HG03354 (cell line): ENCODE results near the gene KDM1B.
A peak's percentile ranks its signal among the peaks of the same experiment; 100 is the strongest.

Experiments used
- ATAC-seq: cut with Tn5 transposase; IDR thresholded peaks from one replicate; pipeline ENCODE4 v1.9.1; 2021; ENCODE audit warnings: mild to moderate bottlenecking; ENCODE audit not compliant: unreplicated experiment, poor library complexity, severe bottlenecking

Gene KDM1B

DNA sequence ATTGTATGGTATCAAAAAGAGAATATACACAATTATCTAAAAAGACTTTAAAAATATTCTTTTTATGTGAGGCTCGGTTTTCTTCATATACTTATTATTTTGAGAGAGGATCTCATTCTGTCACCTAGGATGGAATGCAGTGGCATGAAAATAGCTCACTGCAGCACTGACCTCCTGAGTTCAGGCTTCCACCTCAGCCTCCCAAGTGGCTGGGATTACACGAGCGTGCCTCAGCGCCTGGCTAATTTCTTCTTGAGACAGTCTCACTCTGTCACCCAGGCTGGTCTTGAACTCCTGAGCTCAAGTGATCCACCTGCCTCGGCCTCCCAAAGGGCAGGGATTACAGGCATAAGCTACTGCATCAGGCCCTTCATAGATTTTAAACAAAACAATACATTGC is 98.4 kb downstream of the KDM1B start:
- no peak for ATAC-seq

DNA sequence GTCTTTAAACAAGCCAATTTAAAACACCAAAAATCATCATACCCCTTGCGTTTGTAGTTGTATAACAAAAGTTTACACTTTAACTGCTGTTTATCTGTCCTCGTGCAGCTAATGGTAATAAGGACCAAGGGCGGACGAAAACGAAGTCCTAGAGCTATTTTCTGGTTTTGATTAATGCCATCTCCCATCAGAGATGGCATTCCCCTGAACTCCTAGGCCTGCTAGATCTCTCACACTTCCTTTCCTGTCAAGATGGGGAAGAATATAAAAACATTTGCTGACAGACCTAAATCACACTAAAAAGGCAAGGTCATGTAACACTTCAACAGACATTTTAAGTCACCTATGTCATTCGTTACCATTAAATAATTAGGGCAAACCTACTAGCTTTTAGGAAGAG is 99.6 kb downstream of the KDM1B start:
- no peak for ATAC-seq

DNA sequence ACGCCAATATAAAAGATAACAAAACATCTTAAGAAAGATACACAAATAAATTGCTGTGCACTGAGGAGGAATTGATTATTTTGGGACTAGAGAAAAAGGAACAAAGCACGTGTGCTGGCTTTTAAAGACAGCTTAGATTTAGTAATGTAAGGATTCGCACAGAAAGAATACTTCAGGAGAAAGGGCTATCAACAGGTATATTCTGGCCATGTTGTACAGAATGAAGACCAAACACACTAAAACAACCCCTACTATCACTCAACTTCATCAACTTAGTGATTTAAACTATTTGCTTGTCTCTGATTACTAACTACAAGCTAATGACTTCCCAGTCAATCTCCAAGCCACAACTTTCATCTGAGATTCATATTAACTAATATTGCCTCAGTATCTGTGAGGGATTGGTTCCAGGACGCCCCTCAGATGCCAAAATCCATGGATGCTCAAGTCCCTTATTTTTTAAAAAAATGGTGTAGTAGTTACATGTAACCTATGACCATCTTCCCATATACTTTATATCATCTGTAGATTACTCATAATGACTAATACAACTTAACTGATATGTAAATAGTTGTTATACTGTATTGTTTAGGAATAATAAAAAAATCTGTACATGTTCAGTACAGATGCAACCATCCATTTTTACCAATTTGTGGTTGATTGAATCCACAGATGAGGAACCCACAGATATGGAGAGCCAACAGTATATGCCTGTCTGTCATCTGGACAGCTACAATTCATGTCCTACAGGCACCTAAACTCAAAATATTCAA is 104.6 kb downstream of the KDM1B start:
- no peak for ATAC-seq

DNA sequence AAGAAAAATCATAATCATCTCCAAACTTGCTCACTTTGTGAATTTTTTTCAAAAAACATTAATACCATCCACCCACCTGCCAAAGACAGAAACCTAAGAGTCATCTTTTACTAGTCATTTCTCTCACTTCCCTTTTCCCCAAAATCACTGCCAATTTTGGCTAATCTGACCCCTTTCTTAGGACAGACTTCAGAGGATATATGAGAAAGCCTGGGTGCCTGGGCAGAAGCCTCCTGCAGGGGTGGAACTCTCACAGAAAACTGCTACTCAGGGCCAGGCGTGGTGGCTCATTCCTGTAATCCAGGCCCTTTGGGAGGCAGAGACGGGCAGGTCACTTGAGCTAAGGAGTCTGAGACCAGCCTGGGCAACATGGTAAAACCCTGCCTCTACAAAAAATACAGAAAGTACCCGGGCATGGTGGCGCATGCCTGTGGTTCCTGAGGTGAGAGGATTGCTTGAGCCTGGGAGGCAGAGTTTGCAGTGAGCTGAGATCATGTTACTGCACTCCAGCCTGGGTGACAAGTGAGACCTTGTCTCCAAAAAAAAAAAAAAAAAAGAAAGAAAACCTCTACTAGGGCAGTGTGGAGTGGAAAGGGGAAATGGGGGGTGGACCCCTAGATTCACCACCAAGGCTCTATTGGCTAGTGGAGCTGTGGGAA is 105.4 kb downstream of the KDM1B start:
- ATAC-seq, result peak; percentile 31

DNA sequence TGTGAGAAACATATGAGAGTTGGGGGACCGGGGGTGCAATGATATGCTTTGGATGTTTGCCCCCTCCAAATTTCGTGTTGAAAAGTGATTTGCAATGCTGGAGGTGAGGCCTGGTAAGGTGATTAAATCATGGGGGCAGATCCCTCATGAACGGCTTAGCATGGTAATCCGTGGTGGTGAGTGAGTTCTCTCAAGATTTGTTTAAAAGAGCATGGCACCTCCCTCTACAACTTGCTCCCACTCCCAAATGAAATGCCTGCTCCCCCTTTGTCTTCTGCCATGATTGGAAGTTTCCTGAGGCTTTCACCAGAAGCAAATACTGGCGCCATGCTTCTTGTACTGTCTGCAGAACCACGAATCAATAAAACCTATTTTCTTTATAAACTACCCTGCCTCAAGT is 106.7 kb downstream of the KDM1B start:
- no peak for ATAC-seq

DNA sequence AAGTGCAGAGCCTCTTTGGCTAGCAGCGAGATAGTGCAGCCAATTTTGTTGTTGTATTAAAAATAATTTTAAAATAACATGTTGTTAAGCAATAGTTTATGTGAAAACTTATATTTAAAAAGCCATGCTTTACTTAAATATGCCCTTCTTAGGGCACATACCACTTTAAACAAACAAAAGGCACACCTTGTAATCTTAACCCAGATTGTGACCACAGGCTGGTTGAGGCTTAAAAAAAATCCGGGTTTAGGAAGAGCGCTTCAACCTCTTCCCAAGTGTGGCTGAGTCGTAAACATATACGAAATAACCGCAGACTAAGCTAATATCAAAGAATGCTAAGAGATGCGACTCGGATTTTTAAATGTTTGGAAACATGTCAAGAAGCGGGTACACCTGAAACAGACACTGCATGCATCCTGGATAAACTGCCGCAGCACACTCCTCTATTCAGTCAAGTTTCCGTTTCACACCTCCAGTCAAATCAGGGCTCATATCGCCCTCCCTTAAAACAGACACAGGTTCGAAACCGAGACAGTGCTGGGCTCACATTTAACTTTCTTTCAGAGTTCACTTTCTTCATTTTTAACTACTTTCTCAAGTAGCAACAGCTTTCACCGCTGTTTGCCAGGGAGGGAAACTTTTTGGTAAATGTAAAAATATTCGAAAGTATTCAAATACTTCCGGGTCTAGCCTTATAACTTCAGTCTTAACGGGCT is 107.6 kb downstream of the KDM1B start:
- ATAC-seq, result peak; percentile 66

DNA sequence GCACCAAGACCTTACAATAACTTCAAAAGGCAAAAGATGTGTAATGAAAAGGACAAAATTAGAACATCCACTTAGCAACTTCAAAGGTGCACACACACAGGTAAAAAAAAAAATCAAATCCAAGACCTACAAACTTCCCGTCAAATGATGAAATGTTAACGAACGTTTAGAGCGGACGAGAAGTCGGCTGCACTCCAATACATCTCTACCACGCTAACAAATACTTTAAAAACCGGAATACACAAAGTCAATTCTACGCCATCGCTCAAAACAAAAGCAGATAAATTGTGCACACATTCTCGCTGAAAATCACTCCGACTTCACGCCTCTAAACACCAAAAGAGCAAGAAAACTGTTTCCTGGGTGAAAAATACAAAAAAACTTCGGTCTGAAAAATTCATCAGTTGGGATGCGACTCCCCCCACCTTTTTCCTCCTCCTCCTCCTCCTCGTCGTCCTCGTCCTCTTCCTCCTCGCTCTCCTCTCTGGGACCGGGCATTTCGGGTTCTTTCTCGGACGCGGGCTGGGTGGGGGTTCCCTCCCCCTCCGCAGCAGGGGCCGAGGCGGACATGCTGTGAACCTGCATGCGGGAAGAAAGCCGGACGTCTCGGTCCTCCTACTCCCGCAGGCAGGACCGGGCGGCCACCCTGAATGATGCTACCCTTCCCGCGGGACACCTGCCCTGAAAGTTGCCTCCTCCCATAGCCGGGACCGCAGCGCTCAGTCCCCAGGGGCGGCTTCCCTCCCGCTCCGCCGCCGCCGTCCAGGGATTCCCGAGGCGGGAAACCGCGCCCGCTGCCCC is 108.4 kb downstream of the KDM1B start:
- ATAC-seq, result peak; percentile 6

DNA sequence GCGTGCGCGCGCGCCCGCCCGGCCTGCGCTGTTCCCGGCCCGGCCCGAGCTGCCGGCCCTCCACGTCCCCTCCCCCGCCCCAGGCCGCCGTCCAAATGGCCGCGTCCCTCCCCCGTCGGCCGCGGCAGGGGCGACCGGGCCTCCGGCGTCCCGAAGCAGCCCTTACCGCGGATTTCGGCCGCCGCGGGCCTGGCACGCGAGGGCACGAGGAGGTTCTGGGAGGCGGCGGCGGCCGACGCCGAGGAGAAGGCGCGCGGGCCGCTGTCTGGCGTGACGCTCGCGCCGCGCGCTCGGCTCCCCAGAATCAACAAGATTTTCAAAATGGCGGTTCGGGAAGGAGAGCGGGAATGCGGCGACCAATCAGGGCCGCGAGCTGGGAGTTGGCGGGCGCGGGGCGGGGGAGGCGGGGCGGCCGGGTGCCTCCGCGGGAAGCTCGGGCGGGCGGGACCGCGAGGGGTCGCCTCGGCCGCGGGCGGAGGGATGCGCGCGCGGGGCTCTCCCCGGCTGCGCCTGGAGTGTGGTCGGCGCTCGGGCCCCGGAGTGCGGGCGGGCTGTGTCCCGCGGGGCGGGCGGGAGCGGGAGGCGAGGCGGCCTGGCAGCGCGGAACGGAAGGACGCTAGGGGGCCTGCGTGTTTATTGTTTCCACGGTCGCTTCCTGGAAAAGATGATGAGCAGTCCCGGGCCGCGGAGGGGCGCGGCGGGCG is 109.1 kb downstream of the KDM1B start, which contains the start of gene DEK:
Gene DEK, minus strand, starts transcription at position 312 of the 704 bp plus-strand sequence. CDS start 543 bp downstream, outside the sequence.
- peak; percentile 43 for ATAC-seq

DNA sequence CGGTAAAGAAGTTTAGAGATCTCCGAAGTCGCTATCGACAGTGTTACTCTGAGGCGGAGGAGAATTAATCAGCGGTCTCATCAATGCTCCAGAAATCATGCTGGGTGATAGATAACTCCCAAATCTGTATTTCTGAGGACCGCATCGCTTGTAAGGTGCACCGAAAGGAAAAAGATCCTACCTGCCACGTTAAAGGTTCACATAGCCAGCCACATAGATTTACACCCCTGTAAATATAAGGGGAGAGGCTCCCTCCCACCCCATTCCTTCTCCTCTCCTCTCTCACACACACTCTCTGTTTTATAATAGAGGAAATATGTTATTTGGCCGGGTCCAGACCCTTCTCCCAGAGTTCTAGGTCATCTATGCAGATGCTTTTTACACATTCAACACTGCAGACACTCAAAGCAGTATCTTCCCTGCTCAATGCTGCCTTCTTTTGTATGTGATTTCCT is 109.7 kb downstream of the KDM1B start:
- ATAC-seq, result no peak

DNA sequence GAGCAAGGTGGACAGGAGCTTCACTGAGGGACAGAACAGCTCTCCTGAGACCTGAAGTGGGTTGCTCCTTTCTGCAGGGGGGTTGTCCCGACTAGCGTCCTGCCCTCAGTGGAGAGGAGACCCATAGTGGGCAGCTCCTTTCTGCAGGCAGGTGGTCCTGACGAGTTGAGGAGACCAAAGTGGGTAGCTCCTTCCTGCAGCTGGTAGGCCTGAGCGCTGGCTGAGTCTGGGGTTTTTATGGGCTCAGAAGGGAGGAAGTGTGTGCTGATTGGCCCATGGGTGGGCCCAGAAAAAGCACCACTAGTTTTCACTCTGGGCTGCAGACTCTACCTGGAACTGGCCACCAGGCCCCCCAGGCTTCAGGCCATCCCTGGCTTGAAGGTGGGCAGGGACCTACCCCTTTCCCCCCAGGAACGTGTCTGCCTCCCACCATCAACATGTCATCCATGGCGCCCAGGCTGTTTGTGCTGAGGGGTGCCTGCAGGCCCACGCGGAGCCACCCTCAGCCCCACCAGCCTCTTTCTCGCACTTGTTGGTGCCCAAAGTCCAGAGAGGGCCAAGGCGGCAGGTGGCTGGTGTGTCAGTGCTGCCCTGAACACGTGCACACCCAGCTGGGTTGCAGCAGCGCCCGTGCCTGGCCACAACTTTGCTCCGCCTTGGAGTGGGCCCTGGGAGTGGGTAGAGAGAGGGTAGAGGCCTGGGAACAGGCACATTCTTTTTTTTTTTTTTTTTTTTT is 110.7 kb downstream of the KDM1B start:
- ATAC-seq, result no peak

DNA sequence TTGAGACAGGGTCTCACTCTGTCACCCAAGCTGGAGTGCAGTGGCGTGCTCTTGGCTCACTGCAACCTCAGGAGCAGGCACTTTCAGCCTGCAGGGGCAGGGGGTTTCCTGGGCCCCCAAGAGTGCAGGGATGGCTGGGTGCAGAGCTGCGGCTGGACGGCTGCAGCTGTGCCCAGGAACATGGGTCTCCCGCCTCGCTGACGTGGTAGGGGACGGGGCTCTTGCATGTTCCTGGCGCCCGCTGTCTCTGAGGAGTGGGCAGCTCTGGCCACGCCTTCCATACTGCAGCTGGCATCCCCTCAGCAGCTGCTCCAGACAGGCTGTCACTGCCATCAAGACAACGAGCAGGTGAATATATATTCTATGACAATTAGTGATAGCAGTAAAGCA is 111.3 kb downstream of the KDM1B start:
- no peak for ATAC-seq

DNA sequence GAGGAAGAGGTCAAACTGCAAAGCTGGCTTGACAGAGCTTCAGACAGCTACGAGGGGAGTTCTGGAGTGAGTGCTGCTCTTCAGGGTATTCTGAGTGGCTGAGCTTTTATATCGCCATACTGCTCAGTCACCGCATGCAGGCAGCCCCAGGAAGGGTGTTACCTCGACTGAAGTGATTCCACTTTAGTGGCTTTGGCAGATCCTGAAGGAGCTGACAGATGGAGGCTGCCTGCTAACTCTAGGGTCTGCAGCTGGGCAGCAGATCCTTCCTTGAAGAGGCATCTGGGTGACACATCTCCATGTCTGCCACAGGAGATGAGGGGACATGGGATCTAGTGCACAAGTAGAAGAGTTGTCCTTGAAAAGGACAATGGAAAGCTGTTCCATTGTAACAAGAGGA is 112.8 kb downstream of the KDM1B start:
- no peak for ATAC-seq

DNA sequence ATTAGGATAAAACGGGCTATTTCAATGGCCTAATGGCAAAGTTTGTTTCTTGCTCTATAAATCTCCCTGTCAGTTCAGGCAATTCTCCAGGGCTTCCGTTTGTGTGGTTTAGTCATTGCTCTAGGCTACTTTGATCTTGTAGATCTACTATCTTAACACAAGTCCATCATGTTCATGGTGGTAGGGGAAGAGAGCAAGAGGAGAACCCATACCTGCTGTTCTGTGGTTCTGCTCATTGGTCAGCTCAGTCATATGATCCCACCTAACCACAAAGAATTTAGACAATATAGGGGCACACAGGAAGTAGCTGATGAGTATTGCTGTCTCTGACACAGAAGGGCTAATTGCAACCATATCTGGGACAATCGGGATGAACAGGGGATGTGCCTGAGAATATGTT is 114.0 kb downstream of the KDM1B start:
- peak; percentile 61 for ATAC-seq

DNA sequence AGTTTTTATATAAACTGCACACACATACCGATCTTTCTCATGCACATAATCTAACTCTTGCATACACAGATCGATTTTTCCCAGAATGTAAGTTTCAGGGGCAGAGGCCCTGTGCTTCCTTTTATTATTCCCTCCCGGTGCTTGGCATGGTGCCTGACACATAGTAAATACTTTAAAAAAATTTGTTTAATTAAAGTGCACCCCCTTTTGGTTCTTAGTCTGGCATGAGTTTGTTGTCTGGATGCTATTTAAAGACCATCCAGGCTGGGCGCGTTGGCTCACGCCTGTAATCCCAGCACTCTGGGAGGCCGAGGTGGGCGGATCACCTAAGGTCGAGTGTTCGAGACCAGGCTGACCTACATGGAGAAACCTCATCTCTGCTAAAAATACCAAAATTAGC is 114.5 kb downstream of the KDM1B start:
- no peak for ATAC-seq

DNA sequence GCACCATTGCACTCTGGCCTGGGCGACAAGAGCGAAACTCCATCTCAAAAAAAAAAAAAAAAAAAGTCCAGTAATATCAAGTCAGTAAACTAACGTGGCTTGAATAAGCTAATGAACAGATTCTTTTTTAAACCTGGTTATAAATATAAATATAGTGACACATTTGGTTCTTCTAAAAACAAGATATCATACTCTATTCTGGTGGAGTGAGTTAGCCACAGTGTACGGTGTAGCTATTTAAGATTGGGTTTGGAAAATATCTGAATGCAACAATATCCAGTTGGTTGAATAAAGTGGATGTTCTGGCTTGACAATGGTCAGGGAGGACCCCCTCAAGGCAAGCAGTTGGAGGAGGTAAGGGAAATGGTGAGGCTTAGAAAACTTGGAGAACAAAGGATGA is 115.0 kb downstream of the KDM1B start:
- no peak for ATAC-seq
